Esophagus muscularis mucosa (tissue), 3 donors: ENCODE data around the gene TATDN2.
"Not testable (repeated sequence)": the region's sequence is repeated elsewhere in the genome, so short reads cannot be mapped to it uniquely, and the experiment has no call there.

Experiments used
- POLR2AphosphoS5 ChIP-seq, 2 donors: sonication (generic); formaldehyde crosslinking; IDR thresholded peaks; one replicate each; pipeline ENCODE4 v1.6.1; 2017; ENCODE audit warnings: antibody characterized with exemption in 2 of 2
- TF ChIP-seq, protein P1 (sequence below), 3 experiments: fragments of 200-600 bp in 2 of 3; fragments of 450-650 bp in 1 of 3; sonication (generic) in 2 of 3; IDR thresholded peaks; one replicate each; pipeline ENCODE4 v1.5.1; 2017 to 2019; ENCODE audit warnings: antibody characterized with exemption in 3 of 3, mild to moderate bottlenecking in 2 of 3, moderate library complexity in 1 of 3

DNA sequence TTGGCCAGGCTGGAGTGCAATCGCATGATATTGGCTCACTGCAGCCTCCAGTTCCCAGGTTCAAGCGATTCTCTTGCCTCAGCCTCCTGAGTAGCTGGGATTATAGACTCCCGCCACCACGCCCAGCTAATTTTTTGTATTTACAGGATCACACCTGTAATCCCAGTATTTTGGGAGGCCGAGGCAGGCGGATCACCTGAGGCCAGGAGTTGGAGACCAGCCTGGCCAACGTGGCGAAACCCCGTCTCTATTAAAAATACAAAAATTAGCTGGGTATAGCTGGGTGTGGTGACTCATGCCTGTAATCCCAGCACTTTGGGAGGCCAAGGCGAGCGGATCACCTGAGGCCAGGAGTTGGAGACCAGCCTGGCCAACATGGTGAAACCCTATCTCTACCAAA lies 24.2 kb downstream of the TATDN2 start:
- not testable (repeated sequence) for TF ChIP-seq POLR2AphosphoS5 (IDR thresholded peaks at IDR 0.05)
- TF ChIP-seq, protein P1, sequence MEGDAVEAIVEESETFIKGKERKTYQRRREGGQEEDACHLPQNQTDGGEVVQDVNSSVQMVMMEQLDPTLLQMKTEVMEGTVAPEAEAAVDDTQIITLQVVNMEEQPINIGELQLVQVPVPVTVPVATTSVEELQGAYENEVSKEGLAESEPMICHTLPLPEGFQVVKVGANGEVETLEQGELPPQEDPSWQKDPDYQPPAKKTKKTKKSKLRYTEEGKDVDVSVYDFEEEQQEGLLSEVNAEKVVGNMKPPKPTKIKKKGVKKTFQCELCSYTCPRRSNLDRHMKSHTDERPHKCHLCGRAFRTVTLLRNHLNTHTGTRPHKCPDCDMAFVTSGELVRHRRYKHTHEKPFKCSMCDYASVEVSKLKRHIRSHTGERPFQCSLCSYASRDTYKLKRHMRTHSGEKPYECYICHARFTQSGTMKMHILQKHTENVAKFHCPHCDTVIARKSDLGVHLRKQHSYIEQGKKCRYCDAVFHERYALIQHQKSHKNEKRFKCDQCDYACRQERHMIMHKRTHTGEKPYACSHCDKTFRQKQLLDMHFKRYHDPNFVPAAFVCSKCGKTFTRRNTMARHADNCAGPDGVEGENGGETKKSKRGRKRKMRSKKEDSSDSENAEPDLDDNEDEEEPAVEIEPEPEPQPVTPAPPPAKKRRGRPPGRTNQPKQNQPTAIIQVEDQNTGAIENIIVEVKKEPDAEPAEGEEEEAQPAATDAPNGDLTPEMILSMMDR (IDR thresholded peaks at IDR 0.05): not testable (repeated sequence)
